HG03175 (cell line): ENCODE measurements around the gene SUCLG2.
A peak's percentile ranks its signal among the peaks of the same experiment; 100 is the strongest.

ENCODE experiments used
- ATAC-seq: cut with Tn5 transposase; IDR thresholded peaks from one replicate; pipeline ENCODE4 v1.9.1; 2021; ENCODE audit warnings: mild to moderate bottlenecking, moderate library complexity; ENCODE audit not compliant: unreplicated experiment

Gene SUCLG2

DNA sequence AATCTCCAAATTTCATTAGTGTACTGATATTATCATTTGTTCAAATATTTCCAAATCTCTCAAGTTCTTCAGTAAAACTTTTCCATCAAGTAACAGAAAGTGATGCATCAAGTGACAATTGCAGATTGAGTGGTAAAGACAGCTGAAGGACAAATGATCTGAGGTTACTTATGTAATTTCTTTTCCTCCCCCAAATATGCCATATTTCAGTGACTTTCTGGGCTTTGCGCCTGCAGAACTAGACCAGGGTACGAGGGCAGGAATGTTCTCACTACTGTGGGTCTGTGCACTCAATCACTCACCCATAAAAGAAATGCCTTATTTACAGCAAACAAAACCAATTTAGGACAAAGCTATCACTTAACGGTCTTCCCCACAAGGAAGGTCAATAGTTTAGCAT, 4.7 kb downstream of the SUCLG2 start:
- ATAC-seq = no peak

GRCh38 chr3:67648701-67649100, 5.7 kb downstream of the SUCLG2 start:
- ATAC-seq = no peak

DNA sequence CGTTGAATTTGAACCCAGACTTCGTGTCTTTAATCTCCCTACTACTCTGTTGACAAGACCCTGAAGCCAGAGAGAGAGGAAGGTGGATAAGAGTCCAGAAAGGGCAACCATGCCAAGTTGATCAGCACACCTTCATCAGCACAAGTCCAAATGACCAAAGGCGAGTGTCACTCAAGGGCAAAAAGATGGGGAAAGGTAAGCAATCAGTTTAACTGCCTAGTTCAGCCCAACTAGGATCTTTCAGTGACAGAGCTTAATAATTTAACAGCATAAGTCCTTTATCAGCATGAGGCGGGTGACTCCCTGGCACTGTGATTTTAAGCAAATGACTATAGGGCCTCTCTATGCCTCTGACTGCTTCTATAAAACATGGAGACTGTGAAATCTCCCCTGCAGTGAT, 6.2 kb downstream of the SUCLG2 start:
- ATAC-seq = no peak

- ATAC-seq = no peak
Observed at GRCh38 chr3:67647390-67647878, 7.0 kb downstream of the SUCLG2 start.

- no peak for ATAC-seq
Observed at GRCh38 chr3:67646586-67647234, 7.7 kb downstream of the SUCLG2 start.

DNA sequence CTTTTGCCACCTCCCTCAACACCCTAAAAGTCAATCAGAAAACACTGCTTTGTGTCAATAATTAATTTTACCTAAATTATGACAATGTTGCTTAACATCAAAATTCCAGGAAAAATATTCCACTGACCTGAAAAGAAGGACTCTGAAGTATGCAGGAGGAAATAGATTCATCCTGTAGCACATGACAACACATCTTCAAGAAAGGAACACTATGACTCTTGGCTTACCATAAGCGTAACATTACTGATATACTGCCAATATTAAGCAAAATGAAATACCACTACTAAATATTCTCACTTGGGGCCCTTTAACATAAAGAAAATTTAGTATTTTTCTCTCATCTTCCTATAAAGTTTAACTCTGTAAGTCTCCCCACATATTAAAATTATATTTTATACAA, 9.6 kb downstream of the SUCLG2 start:
- no peak for ATAC-seq

DNA sequence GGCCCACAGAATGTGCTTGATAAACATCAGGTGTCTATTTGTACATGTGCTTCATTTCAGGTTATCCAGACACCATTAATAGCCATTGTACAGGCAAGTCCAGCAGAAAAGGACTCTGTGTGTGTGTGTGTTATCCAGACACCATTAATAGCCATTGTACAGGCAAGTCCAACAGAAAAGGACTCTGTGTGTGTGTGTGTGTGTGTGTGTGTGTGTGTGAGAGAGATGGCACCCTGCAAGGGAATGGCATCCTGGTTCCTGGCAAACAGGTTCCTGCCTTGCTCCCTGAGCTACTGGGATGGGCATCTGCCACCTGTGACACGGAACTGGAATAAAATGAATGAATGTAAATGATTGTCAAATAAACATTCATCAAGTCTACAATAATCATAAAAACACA, 11.7 kb downstream of the SUCLG2 start:
- no peak for ATAC-seq

GRCh38 chr3:67642190-67642589, 12.2 kb downstream of the SUCLG2 start:
- no peak for ATAC-seq

- no peak for ATAC-seq
Observed at GRCh38 chr3:67641451-67641850, 13.0 kb downstream of the SUCLG2 start.

DNA sequence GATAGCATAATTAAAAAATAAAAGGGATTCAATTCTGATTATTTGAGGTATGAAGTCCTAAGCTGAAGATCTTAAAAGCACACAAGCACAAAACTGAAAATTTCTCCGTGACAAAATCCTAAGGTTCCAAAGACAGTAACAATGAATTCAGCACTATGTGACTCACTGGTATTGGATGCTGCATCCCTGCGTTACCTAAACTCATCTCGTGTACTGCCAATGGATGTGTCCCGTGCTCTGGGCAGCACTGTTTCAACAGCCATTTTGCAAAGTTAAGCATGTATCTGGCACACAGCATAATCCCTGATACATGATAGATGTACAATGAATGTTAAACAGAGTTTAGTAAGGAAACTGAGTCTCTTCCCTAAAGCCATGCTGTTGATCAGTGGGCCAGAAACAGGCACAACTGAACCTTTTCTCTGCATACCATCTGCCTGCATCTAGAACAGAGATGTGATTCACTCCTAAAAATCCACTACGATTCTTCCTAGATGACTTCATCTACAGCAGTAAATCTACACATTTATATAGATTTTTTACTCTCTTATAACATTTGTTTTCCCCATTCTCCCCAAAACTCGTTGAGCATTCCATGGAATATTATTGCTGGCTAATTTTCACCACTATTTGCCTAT, 14.3 kb downstream of the SUCLG2 start:
- no peak for ATAC-seq

DNA sequence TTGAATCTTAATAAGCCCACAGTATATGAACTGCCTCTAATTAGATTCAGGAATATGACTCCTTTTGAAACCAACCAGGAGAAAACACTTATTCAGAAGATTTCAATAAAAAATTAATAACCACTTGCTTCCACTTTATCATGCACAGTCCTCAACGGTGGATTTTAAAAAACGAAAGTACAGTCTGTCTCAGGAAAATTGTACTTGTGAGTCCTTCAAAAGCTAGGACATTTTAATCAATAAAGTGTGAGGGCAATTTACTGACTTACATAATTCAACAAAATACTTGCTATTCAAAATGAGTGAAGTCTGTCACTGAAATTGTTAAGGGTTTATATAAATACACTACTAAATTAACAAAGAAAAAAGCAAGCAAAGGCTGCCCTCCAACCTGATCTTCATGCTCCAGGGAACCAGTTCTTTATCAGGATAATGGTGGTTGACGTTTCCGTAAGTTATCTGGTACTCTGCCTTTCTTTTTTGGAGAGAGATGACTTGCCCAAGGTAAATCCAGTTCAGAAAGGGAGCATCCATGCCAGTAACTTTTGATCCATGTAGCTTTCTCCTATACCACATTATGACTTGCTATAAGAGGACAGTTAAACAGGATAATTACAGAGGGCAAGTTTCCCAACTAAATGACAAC, 17.0 kb downstream of the SUCLG2 start:
- no peak for ATAC-seq

DNA sequence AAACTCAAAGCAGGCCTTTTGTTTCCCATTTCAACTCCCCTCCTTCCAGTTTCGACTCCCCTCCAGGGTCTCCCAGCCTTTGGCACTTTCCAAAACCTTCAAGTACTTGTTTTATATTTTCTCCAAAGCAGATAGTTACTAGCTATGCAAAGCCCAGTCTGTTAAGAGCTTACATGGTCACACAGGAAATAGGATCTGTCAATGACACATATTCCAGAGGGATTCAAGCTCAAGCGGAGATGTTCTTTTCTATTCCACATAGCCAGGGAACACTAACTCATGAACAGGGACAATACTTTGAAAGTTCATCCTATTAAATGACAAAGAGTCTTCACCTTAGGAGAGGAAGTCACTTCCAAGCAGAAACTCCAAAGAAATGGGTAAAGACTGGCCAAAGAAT, 18.6 kb downstream of the SUCLG2 start:
- no peak for ATAC-seq

- ATAC-seq = no peak
Observed at GRCh38 chr3:67635257-67635656, 19.2 kb downstream of the SUCLG2 start.

GRCh38 chr3:67630666-67631362, 23.6 kb downstream of the SUCLG2 start:
- no peak for ATAC-seq

- no peak for ATAC-seq
Observed at GRCh38 chr3:67624687-67625086, 29.7 kb downstream of the SUCLG2 start.

DNA sequence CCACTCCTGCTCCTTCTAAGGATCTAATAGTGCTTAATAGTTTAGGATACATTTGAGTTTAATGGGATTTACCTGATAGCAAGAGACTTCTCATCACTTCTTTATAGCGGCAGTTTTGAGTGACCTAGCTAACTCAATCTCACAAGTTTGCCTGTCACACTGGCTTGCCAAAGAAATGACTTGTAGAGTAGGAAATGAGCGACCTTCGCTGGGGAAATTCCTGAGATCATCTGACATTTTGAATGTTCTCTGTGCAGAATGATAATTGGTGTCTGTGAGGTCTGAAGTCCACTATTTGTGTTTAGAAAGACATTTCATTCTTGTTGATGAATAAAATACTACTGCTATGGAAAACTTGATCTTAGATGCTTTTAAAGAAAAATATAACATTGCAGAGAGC, 30.3 kb downstream of the SUCLG2 start:
- no peak for ATAC-seq

DNA sequence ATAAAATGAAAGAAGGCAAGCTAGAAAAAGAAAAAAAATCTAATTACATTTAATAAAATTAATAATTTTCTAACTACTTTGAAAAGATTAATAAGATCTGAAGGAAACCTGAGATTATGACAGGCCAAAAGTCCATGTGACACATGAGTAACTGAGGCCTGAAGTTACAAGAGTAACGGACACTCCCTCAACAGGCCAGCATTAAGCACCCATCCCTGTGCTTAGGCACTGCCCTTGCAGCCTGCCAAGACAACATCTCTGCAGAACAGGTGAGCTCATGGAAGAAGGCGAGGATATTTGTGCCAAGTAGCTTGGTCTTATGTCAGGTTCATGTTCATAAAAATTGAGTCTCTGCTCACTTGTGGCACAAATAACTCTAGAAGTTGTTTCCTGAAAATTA, 31.8 kb downstream of the SUCLG2 start:
- ATAC-seq = no peak

GRCh38 chr3:67620869-67621268, 33.5 kb downstream of the SUCLG2 start:
- ATAC-seq = no peak

DNA sequence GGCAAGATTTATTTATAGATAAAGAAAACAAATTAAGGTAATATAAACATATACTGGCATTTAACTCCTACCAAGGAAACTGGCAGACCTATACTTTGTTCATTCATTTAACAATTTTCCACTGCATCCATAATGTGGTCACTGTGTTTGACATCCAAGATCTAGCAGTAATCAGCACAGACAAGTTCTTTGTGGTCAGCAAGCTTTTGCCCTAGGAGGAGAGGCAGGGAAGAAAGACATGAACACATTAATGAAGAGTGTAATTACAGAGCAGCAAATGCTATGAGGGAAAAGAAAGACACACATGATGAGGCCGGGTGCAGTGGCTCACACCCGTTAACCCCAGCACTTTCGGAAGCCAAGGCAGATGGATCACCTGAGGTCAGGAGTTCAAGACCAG, 34.4 kb downstream of the SUCLG2 start:
- no peak for ATAC-seq

DNA sequence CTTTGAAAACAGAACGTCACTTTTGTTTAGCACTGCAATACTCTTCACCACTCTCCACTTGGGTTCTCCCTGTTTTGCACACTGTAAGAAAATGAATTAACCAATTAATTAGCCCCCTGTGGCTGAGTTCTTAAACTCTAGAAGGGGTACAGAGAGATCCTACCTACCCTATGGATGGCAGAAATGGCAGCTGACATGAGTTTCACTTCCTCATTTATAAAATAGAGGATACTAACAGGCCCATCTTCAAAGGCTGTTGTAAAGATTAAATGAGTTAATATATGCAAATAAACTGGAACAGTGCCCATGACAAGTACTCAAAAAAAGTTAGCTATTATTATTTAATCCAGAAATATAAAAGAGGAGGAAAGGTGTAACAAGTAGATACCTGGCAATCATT, 36.9 kb downstream of the SUCLG2 start:
- ATAC-seq = peak; percentile 91

DNA sequence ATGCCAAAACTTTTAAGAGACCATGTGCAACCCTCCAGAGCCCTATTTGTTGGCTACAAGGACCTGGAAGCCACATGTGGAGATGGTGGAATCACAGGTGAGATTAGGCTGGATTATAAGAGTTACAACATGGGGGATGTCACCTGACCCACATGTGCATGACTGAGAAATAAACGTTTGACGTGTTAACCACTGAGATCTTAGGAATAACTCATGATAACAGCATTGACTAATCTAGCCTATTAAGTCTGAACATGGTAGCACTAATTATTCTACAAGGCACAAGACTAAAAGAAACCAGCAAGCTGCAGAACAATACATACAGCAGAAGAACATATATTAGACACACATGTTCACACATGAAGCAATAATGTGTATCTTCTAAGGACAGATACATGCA, 38.4 kb downstream of the SUCLG2 start:
- no peak for ATAC-seq

- no peak for ATAC-seq
Observed at GRCh38 chr3:67614195-67614594, 40.2 kb downstream of the SUCLG2 start.
